DOHH2 (cell line): Measurements from ENCODE around the gene RNASEH2C.

Experiments used
- CTCF ChIP-seq: fragments of 200-600 bp; sonication (generic); IDR thresholded peaks from one replicate; pipeline ENCODE4 v1.5.1; 2014; ENCODE audit warnings: antibody characterized with exemption, mild to moderate bottlenecking, low read depth, low read length; ENCODE audit not compliant: poor library complexity, severe bottlenecking
- EZH2phosphoT487 ChIP-seq: fragments of 200-600 bp; sonication (generic); IDR thresholded peaks from 2 replicates; pipeline ENCODE4 v1.6.1; 2017; ENCODE audit warnings: borderline replicate concordance, mild to moderate bottlenecking, antibody characterized with exemption, low read length, moderate library complexity, mixed read lengths

- TF ChIP-seq EZH2phosphoT487 (no peak), CTCF (no peak)
These were observed 16.8 kb downstream of the RNASEH2C start for GRCh38 chr11:65703846-65704245.
